HepG2 (cell line): ENCODE measurements around the gene ZNF212. TPM values are rescaled to one million over a fixed set of nuclear protein-coding genes. Genes with fewer than 3 reads are reported as not detected.
A peak's percentile ranks its signal among the peaks of the same experiment; 100 is the strongest.

Experiments used
- ATAC-seq: fragments of 200-7000 bp; cut with Tn5 transposase; 3 replicates; pipeline ENCODE4 v1.9.1; 2020; ENCODE audit warnings: mild to moderate bottlenecking, moderate library complexity
- BruUV-seq: library from RNA; stranded (reverse); fragments of 400-500 nt; replicated peaks from 2 replicates; lab custom pipeline; 2021; lab: Mats Ljungman, UMichigan
- CTCF ChIA-PET: fragments of 300-600 bp; formaldehyde crosslinking; extraction: SDS; loops from one replicate; lab custom pipeline; 2021; ENCODE audit warnings: low total read pairs, inconsistent platforms, low intra/inter-chr PET ratio; lab: Yijun Ruan, JAX
- POLR2A ChIA-PET: fragments of 350-600 bp; sonication (Branson Sonifier 250); formaldehyde crosslinking; loops from one replicate; lab custom pipeline; 2020; ENCODE audit warnings: antibody characterized with exemption, inconsistent platforms; lab: Yijun Ruan, JAX
- DNase-seq: peaks from one replicate; pipeline ENCODE4 v3.0.0-alpha.2; 2015; ENCODE audit warnings: low spot score
- FAIRE-seq: peaks from 3 replicates; lab custom pipeline; 2011; peaks lifted over from hg19 to GRCh38; lab: Jason Lieb, UNC
- H2AFZ ChIP-seq: one replicate; pipeline ENCODE4 v1.6.1; 2011; ENCODE audit warnings: low read length, inconsistent platforms
- H3K27ac ChIP-seq: fragments of 300-600 bp; 3 replicates; pipeline ENCODE4 v1.8.0; 2011; ENCODE audit warnings: mixed run types, mild to moderate bottlenecking, mixed read lengths, low read length, inconsistent platforms; ENCODE audit not compliant: insufficient read depth; ENCODE audit errors: extremely low read length
- H3K27me3 ChIP-seq, 2 experiments: fragments of 200-600 bp in 1 of 2; 2 replicates in 1 of 2; 3 replicates in 1 of 2; pipeline versions ENCODE4 v1.6.0 to v1.8.0; 2011; ENCODE audit warnings: low read length in 2 of 2, mild to moderate bottlenecking in 2 of 2, moderate library complexity in 2 of 2, inconsistent platforms in 1 of 2; ENCODE audit not compliant: insufficient read depth in 2 of 2, control insufficient read depth in 1 of 2
- H3K36me3 ChIP-seq, 2 experiments: fragments of 200-600 bp in 1 of 2; replicated peaks in 1 of 2; 2 replicates in 1 of 2; 3 replicates in 1 of 2; pipeline versions ENCODE4 v1.5.1 to v1.8.0; 2011; ENCODE audit warnings: low read length in 2 of 2, inconsistent platforms in 1 of 2; ENCODE audit not compliant: insufficient read depth in 2 of 2, control insufficient read depth in 1 of 2
- H3K4me1 ChIP-seq: 2 replicates; pipeline ENCODE4 v1.5.1; 2012; ENCODE audit warnings: low read length, inconsistent platforms; ENCODE audit not compliant: insufficient read depth
- H3K4me2 ChIP-seq: 2 replicates; pipeline ENCODE4 v1.6.0; 2011; ENCODE audit warnings: low read depth, low read length, inconsistent platforms
- H3K4me3 ChIP-seq, 3 experiments: fragments of 200-600 bp in 1 of 3; sonication (generic), shearing (Covaris generic) in 1 of 3; replicated peaks in 1 of 3; 2 replicates each; pipeline ENCODE4 v1.5.1; 2011 to 2016; ENCODE audit warnings: low read length in 3 of 3, inconsistent platforms in 2 of 3, low read depth in 2 of 3, mild to moderate bottlenecking in 2 of 3, control low read depth in 1 of 3, mixed read lengths in 1 of 3; ENCODE audit not compliant: insufficient read depth in 1 of 3
- H3K79me2 ChIP-seq: one replicate; pipeline ENCODE4 v1.6.1; 2011; ENCODE audit warnings: low read length, inconsistent platforms; ENCODE audit not compliant: insufficient read depth
- H3K9ac ChIP-seq: 2 replicates; pipeline ENCODE4 v1.6.0; 2011; ENCODE audit warnings: mild to moderate bottlenecking, low read depth, low read length, inconsistent platforms; ENCODE audit not compliant: insufficient read depth
- H3K9me3 ChIP-seq: 2 replicates; pipeline ENCODE4 v1.5.1; 2012; ENCODE audit warnings: mild to moderate bottlenecking, low read length
- H4K20me1 ChIP-seq: 2 replicates; pipeline ENCODE4 v1.6.0; 2011; ENCODE audit warnings: inconsistent platforms, mild to moderate bottlenecking, low read length, moderate library complexity; ENCODE audit not compliant: insufficient read depth
- CTCF ChIP-seq: sonication (generic); formaldehyde crosslinking; IDR thresholded peaks from 2 replicates; pipeline ENCODE4 v1.5.0; 2020; ENCODE audit warnings: mild to moderate bottlenecking, missing genetic modification reagents, moderate library complexity
- DMTF1 ChIP-seq: sonication (generic); formaldehyde crosslinking; IDR thresholded peaks from 2 replicates; pipeline ENCODE4 v1.4.0; 2020; ENCODE audit warnings: mild to moderate bottlenecking, missing genetic modification reagents
- KDM5A ChIP-seq: fragments of 200-600 bp; sonication (generic); IDR thresholded peaks from 2 replicates; pipeline ENCODE4 v1.7.0; 2018; ENCODE audit warnings: antibody characterized with exemption, mild to moderate bottlenecking, low read length, borderline replicate concordance
- ZNF432 ChIP-seq: sonication (generic); formaldehyde crosslinking; IDR thresholded peaks from 2 replicates; pipeline ENCODE4 v1.5.0; 2020; ENCODE audit warnings: missing genetic modification reagents, mild to moderate bottlenecking, borderline replicate concordance
- WGBS: methylation state at CpG from one replicate; pipeline ENCODE4 v1.1.6; 2017; ENCODE audit warnings: low lambda C conversion rate; 5-methylcytosine and 5-hydroxymethylcytosine counted together
- in situ Hi-C: cut with HindIII; loops from 2 replicates; pipeline ENCODE4 v1.10.0; 2017; ENCODE audit warnings: low pct_unique_long_range_greater_than_20kb; ENCODE audit not compliant: extremely low pct_ligation_motif_present
- intact Hi-C: fragments of 100-400 bp; cut with micrococcal nuclease; formaldehyde crosslinking; loops from one replicate; pipeline ENCODE4 v1.10.0; 2022; ENCODE audit not compliant: unreplicated experiment
- polyA plus RNA-seq, 8 experiments: library from polyadenylated mRNA; depleted of rRNA in 3 of 8; stranded (reverse) in 7 of 8; unstranded in 1 of 8; fragments of >200 nt; fragmentation: Illumina TruSeq in 4 of 8; extraction: Trizol in 4 of 8; gene quantifications; 2 replicates each; pipeline versions ENCODE4 v1.2.1 to v1.2.3, GENCODE V29; 2011 to 2016; ENCODE audit warnings: low read depth in 4 of 8, missing spikeins in 1 of 8, mixed read lengths in 1 of 8; ENCODE audit not compliant: insufficient read depth in 1 of 8
- total RNA-seq, 5 experiments: library from RNA; depleted of rRNA; stranded (reverse); fragments of >200 nt; fragmentation: Illumina TruSeq; extraction: Trizol; gene quantifications; 2 replicates each; pipeline ENCODE4 v1.2.3, GENCODE V29; 2016; ENCODE audit warnings: low read depth in 1 of 5

Gene ZNF212
- total and polyA plus RNA-seq, 2 of the 13 experiments (the other 11 are each of a cell fraction or from before 2014, with no cell fraction given) = 2.6 to 3.8 TPM

GRCh38 chr7:149282331-149282655, 42.8 kb downstream of the ZNF212 start (continued):
- TF ChIP-seq DMTF1 (no peak), KDM5A (no peak)

- TF ChIP-seq ZNF432 (CRISPR knock-in tag) (no peak), CTCF (CRISPR knock-in tag) (0 out of 2 replicates have a peak, but pooled peaks have one; percentile 19)
- ATAC-seq = no peak
- ChIA-PET POLR2A (no interaction called here), CTCF (no interaction called here)
- H3K27me3 ChIP-seq = no peaks in the 10 kb centered on the region; a peak in 1 of 5 replicates
- DNase-seq = no peak
- no peaks in the 10 kb centered on the region for H3K79me2 ChIP-seq
- H3K9ac ChIP-seq = no peak overlapping the region
- peaks cover 10% of the 10 kb centered on the region; the same call in 1 of the 2 replicates for H3K4me1 ChIP-seq
- H3K36me3 ChIP-seq = peaks cover 5 to 7% of the 10 kb centered on the region in 2 experiments; a peak in 4 of 5 replicates
- FAIRE-seq = no peak
- no peak overlapping the region for H3K27ac ChIP-seq
- no TSS peak for BruUV-seq
- intact Hi-C loops (no loop called here), in situ Hi-C loops (no loop called here)
- H2AFZ ChIP-seq = no peak overlapping the region
- 93% methylated on average over 2 of the region's 3 CpGs for WGBS
- H3K4me2 ChIP-seq = no peak overlapping the region
- no peak overlapping the region for H3K4me3 ChIP-seq
- no peaks in the 10 kb centered on the region for H3K9me3 ChIP-seq
- no peaks in the 10 kb centered on the region for H4K20me1 ChIP-seq
These were observed 43.9 kb downstream of the ZNF212 start for GRCh38 chr7:149283321-149283720.
